T-helper 9 cell (primary cell): ENCODE measurements around the gene TPM1.
"Not testable (repeated sequence)": the region's sequence is repeated elsewhere in the genome, so short reads cannot be mapped to it uniquely, and the experiment has no call there.

ENCODE experiments used
- DNase-seq: peaks from one replicate; pipeline ENCODE4 v3.0.0-alpha.2; 2020

TPM1 gene

GRCh38 chr15:63099581-63099980 lies 57.0 kb downstream of the TPM1 start:
- not testable (repeated sequence) for DNase-seq

GRCh38 chr15:63103416-63103815 lies 60.9 kb downstream of the TPM1 start:
- DNase-seq, result no peak

- no peak for DNase-seq
Observed at GRCh38 chr15:63104727-63105126, 62.2 kb downstream of the TPM1 start.

GRCh38 chr15:63105354-63105753 lies 62.8 kb downstream of the TPM1 start:
- DNase-seq, result not testable (repeated sequence)

GRCh38 chr15:63107895-63108546 lies 65.5 kb downstream of the TPM1 start:
- DNase-seq, result no peak

- DNase-seq, result no peak
Observed at GRCh38 chr15:63109498-63109897, 67.0 kb downstream of the TPM1 start.

GRCh38 chr15:63109920-63110319 lies 67.4 kb downstream of the TPM1 start:
- DNase-seq, result no peak

GRCh38 chr15:63110428-63111026 lies 68.0 kb downstream of the TPM1 start:
- no peak for DNase-seq

GRCh38 chr15:63111481-63111880 lies 68.9 kb downstream of the TPM1 start:
- DNase-seq, result no peak

GRCh38 chr15:63112871-63113270 lies 70.3 kb downstream of the TPM1 start:
- no peak for DNase-seq

GRCh38 chr15:63114465-63114864 lies 71.9 kb downstream of the TPM1 start:
- DNase-seq, result no peak
